Keratinocyte (primary cell): ENCODE measurements around the gene FBXL13.

Experiments used
- CTCF ChIP-seq, 3 experiments: IDR thresholded peaks in 1 of 3; conservative IDR thresholded peaks in 1 of 3; optimal IDR thresholded peaks in 1 of 3; 2 replicates in 2 of 3; 3 replicates in 1 of 3; pipeline versions ENCODE3 to v1.5.1; 2011; ENCODE audit warnings: low read length in 3 of 3, mild to moderate bottlenecking in 3 of 3, moderate library complexity in 2 of 3, control low read depth in 1 of 3, inconsistent platforms in 1 of 3; ENCODE audit not compliant: insufficient read depth in 2 of 3; ENCODE audit errors: extremely low read depth in 1 of 3
- EZH2 ChIP-seq: IDR thresholded peaks from one replicate; pipeline ENCODE4 v1.6.1; 2012; ENCODE audit warnings: inconsistent platforms, mild to moderate bottlenecking, low read length, moderate library complexity

GRCh38 chr7:102897211-102897631 lies 177.4 kb downstream of the FBXL13 start:
- TF ChIP-seq CTCF (optimal IDR thresholded peaks at IDR 0.05 in 1 of 3, IDR thresholded peaks at IDR 0.05 in 1 of 3, conservative IDR thresholded peaks at IDR 0.05 in 1 of 3; ENCODE audit: extremely low read depth in 1 of 3, insufficient read depth in 2 of 3, low read length in 3 of 3) (no peak), EZH2 (no peak)
